GM08714 (cell line): ENCODE results near the gene CCL20.

Source experiments
- H3K4me3 ChIP-seq: fragments of 200-500 bp; sonication (Bioruptor generic); 2 replicates; pipeline ENCODE4 v1.5.1; 2014; ENCODE audit warnings: mild to moderate bottlenecking, low read length, inconsistent platforms
- ZNF274 ChIP-seq: IDR thresholded peaks from 2 replicates; pipeline ENCODE4 v1.6.1; 2012; ENCODE audit warnings: mild to moderate bottlenecking, low read depth, low read length

CCL20 gene

DNA sequence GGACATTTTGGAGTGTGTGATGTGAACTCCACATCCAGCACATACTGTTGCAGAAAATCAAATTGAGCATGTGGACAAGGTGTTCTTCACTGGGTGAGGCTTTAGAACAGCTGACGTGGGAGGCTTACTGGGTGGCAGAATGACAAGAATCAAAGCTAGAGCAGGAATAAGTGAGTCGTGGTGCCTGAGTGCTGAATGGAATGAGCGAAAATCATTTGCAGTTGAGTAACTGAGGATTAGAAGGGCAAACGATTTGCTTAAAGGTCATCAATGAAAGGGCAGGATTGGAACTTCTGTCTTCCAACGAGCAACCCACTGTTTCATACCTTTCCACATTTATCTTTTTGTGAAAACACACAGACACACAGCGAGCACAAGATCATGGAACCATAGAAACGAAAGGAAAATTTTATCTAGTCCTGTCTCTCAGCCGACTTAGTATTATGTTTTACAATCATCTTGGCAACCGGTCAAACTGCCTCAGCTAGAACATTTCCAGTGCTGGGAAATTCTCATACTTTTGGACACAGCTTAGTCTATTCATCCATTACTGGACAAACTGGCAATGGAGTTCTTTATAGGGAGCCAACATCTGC is 50.6 kb downstream of the CCL20 start:
- TF ChIP-seq ZNF274, result no peak
- no peak overlapping the region for H3K4me3 ChIP-seq

DNA sequence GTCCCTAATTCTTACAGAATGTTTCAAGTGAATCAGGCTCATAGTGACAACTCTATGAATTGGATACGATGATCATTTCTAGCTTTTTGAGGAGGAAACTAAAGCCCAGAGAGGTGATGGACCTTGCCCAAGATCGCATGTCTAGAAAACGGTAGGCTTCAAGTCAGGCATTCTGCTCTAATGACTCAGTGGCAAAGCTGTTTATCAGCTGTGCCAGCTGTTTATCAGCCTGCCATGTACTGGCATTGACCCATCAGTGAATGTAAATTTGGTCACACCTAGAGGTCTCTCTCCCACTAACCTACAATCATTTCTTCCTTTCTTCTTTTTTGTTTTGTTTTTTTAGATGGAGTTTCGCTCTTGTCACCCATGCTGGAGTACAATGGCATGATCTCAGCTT is 51.6 kb downstream of the CCL20 start:
- TF ChIP-seq ZNF274, result no peak
- H3K4me3 ChIP-seq, result no peak overlapping the region
